ENCODE measurements around the gene ZSCAN20.
A peak's percentile ranks its signal among the peaks of the same experiment; 100 is the strongest.

DNA sequence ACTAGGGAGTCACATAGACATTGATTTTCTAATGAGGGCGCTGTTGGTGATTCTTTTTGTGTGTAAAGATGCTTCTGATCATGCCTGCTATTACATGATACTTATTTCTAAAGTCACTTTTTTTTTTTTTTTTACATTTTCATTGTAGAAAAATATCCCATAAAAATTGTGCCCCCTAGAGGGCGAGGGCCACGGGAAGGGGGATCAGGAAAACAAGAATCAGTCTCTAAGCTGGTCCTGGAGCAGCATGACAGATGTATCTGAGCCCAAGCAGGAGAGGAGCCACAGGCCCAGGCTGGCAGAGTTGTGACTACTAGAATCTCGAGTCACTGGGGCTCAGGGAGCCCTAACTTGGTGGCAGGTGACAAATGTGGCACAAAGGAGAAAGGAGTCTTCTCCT, 28.1 kb downstream of the ZSCAN20 start:
- TF ChIP-seq RHOXF2B (CRISPR knock-in tag; conservative IDR thresholded peaks at IDR 0.05): no peak
- TF ChIP-seq POLR2AphosphoS2 (IDR thresholded peaks at IDR 0.05; ENCODE audit: low read length): no peak
- TF ChIP-seq, protein P1, sequence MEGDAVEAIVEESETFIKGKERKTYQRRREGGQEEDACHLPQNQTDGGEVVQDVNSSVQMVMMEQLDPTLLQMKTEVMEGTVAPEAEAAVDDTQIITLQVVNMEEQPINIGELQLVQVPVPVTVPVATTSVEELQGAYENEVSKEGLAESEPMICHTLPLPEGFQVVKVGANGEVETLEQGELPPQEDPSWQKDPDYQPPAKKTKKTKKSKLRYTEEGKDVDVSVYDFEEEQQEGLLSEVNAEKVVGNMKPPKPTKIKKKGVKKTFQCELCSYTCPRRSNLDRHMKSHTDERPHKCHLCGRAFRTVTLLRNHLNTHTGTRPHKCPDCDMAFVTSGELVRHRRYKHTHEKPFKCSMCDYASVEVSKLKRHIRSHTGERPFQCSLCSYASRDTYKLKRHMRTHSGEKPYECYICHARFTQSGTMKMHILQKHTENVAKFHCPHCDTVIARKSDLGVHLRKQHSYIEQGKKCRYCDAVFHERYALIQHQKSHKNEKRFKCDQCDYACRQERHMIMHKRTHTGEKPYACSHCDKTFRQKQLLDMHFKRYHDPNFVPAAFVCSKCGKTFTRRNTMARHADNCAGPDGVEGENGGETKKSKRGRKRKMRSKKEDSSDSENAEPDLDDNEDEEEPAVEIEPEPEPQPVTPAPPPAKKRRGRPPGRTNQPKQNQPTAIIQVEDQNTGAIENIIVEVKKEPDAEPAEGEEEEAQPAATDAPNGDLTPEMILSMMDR (IDR thresholded peaks at IDR 0.05 in 2 of 3, conservative IDR thresholded peaks at IDR 0.05 in 1 of 3; ENCODE audit: insufficient read depth in 2 of 3, low read depth in 1 of 3, low read length in 3 of 3): peak; percentile 18 to 43 (median 42); a peak in 4 of 6 replicates
- TF ChIP-seq GATA2 (CRISPR knock-in tag; IDR thresholded peaks at IDR 0.05): no peak
- no peak for TF ChIP-seq REST (IDR thresholded peaks at IDR 0.05; ENCODE audit: borderline replicate concordance)
- TF ChIP-seq REST (CRISPR knock-in tag; IDR thresholded peaks at IDR 0.05; ENCODE audit: low read depth): no peak
- TF ChIP-seq ARNT (IDR thresholded peaks at IDR 0.05): no peak
- TF ChIP-seq MAX (CRISPR knock-in tag; IDR thresholded peaks at IDR 0.05): no peak

Measured in K562 (cell line).